DOHH2 (cell line): Measurements from ENCODE around the gene ASPN.

Experiments
- CTCF ChIP-seq: fragments of 200-600 bp; sonication (generic); IDR thresholded peaks from one replicate; pipeline ENCODE4 v1.5.1; 2014; ENCODE audit warnings: antibody characterized with exemption, mild to moderate bottlenecking, low read depth, low read length; ENCODE audit not compliant: poor library complexity, severe bottlenecking
- EZH2phosphoT487 ChIP-seq: fragments of 200-600 bp; sonication (generic); IDR thresholded peaks from 2 replicates; pipeline ENCODE4 v1.6.1; 2017; ENCODE audit warnings: borderline replicate concordance, mild to moderate bottlenecking, antibody characterized with exemption, low read length, moderate library complexity, mixed read lengths

- TF ChIP-seq CTCF (no peak), EZH2phosphoT487 (no peak)
These were observed 1.2 kb downstream of the ASPN start for GRCh38 chr9:92480986-92481633.
